ENCODE measurements around the gene PRPF31.

DNA sequence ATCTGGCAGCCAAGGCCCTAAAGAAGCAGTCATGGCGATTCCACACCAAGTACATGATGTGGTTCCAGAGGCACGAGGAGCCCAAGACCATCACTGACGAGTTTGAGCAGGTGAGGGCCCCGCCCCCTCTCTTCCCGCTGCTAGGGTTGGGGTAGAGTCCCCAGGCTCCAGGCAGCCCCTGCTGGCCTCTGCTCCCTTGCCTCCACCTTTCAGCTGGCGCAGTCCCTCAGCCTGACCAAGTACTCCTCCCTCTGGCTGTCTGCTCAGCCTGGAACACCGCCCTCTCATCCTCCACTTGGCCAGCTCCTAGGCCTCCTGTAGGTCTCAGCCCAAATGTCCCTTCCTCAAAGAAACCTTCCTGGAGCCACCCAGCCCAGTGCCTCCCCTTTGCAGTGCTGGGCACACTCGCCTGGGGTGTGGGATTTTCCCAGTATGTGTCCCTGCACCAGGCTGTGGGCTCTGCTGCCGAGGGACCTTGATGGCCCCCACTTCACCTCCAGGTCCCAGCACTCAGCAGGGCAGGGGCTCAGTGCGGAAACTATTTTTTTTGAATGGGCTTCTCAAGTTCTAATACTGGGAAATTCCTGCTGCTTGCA, 38.3 kb downstream of the PRPF31 start:
- TF ChIP-seq, protein P1, sequence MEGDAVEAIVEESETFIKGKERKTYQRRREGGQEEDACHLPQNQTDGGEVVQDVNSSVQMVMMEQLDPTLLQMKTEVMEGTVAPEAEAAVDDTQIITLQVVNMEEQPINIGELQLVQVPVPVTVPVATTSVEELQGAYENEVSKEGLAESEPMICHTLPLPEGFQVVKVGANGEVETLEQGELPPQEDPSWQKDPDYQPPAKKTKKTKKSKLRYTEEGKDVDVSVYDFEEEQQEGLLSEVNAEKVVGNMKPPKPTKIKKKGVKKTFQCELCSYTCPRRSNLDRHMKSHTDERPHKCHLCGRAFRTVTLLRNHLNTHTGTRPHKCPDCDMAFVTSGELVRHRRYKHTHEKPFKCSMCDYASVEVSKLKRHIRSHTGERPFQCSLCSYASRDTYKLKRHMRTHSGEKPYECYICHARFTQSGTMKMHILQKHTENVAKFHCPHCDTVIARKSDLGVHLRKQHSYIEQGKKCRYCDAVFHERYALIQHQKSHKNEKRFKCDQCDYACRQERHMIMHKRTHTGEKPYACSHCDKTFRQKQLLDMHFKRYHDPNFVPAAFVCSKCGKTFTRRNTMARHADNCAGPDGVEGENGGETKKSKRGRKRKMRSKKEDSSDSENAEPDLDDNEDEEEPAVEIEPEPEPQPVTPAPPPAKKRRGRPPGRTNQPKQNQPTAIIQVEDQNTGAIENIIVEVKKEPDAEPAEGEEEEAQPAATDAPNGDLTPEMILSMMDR (conservative IDR thresholded peaks at IDR 0.05), result no peak
- no peak for TF ChIP-seq EZH2 (IDR thresholded peaks at IDR 0.05; ENCODE audit: low read depth)
